ENCODE data around the gene FOXD2.

The FOXD2 gene

DNA sequence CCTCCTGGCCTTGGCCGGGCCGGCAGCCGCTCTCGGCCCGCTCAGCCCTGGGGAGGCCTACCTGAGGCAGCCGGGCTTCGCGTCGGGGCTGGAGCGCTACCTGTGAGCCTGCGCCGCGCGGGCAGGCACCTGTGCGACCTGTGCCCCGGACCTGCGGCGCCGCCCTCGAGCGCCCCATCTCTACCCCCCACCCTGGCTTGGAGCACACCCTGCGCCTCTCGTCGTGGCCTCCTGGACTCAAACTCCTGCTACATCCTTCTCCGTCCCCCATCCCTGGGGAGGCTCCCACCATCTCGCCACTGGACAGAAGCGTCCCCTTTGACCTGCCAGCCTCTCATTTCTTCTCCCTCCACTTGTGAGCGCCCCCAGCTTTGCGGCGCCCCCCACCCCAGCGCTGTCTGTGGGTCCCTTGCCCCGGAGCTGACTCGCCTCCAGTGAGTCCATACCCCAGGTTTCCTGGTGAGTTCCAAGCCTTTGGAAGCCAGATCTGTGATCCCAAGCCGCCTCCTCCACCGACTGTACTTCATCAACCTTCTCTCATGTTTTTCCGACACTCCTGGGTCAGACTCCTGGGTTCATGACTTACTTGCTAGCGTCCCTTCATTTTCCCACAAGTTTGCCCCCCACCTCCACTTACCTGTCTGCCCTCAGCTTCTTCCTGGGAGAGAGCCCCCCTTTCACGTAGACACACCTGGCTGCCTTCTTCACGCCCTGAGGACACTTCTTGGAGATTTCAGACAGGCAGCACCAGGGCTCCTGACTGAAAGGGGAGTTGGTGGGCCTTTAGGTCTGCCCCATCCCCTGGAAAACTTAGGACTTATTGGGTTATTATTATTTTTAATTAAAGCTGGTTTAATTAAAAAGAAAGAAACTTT, 20.4 kb upstream of the FOXD2 start:
- no peak for DNase-seq

DNA sequence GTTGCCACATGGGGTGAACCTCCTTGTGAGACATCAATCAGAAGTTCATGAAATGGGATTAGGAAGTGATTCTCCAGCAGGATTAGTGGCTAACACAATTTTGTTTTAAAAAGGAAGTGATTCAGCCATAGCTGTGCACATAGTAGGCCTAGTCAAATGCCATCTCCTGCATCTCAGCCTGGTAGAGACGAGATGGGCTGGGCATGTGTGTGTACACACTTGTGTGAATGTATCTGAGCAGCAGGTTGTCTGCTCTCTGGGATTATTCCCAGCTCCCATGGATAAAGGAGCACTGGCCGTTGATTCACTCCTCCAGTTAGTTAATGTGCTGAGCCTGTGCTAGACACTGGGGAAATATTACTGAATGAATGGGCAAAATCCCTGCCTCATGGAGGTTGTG, 19.7 kb upstream of the FOXD2 start:
- DNase-seq: no peak

DNA sequence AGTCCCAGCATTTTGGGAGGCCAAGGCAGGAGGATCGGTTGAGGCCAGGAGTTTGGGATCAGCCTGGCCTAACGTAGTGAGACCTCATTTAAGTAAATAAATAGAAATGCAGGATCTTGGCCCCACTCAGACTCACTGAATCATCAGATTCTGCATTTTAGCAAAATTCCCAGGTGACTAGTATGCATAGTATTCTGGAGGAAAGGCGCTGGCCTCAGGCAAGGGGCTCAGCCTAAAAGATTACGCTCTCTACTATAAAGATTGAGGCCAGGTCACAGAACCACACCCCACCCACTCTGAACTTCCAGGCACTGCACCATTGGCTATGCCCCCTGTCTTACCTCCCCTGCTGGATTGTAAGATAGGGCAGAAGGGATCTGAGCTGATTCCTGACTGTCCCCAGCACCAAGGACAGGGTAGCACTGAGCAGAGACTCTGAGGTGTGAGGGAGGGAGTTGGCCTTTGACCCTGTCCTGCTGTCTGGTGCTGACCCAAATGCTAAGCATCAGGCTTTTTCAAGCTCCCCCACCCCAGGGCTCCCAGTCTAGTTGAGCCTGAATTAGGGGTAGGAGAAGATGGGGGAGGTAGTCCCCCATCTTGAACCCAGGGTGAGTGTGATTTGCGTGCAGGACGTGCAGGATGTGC, 19.0 kb upstream of the FOXD2 start:
- DNase-seq: no peak

DNA sequence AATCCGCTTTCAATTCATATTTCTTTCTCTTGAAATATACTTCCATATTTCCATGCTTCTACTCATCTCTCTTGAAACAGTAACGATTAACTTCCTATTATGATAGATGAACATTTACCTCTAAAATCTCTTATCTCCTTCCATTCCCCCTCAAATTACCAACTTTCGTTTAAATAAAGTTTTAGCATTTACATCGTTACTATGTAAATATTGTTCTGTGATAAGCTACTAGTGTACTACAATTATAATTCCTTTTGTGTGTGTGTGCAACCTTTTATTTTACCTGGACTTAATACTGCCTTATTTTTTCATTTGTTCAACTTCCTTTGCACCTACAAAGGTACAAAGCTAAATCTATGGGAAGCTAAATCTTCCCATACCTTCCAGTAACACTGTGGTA, 17.3 kb upstream of the FOXD2 start:
- no peak for DNase-seq

DNA sequence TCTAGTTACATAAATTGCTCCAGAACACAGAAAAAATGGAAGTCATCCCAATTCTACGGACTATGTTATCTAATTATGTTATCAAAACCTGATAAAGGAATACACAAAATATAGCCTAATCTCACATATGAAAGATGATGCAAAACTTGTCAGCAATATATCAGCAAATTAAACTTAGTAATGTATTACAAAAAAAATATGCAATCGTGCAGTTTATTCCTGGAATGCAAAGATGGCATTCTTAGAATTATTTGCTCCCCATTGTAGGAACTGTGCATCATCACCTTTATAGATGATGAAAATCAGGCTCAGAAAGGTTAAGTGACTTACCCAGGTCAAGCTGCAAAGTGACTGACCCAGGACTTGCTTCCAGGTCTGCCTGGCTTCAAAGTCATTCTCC, 14.0 kb upstream of the FOXD2 start:
- DNase-seq: no peak

DNA sequence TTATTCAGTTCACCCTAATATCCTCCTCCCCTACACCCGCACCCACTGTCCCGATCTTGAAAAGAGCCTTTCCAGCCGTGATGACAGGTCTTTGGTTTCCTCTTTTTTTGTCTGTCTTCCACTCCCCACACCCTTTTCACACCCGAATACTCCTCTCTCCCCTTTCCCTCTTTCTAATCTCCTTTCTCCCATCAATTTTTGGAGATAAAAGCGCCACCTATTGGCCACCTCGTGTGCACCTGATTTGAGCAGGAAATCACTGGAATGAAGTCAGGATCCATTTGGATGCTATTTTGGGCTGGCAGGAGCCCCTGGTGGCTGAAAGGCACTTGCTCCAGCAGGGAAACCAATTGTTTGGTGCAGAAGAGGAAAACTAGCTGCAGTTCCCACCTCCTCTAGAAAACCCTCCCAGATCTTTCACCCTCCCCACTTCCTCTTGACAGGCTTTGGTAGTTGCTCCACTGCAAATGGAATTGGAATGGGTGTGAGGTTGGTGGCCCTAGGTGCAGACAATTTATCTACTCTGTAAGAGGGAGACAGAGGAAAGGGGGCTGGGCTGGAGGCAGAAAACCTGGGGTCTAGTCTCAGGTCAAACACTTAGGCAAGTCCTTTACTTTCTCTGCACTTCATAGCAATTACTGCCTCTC, 13.4 kb upstream of the FOXD2 start:
- no peak for DNase-seq

DNA sequence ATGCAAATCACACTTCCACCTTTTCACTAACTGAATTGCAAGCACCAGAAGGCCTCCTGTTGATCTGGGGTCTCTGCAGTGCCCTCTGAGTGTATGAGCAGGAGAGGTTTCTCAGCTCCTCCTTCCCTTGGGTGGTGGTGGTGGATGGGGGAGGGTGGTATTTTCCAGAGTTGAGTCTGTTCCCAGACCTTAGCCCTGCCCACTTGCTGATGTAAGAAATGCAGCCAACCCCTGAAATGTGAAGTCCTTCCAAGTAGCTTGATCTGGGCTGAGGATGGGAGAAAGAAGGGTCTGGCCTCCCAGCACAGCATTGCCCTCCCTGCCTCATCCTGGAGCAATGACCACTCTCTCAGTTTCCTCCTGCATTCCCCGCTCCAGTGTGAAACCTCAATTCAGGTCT, 6.3 kb upstream of the FOXD2 start:
- DNase-seq: no peak

DNA sequence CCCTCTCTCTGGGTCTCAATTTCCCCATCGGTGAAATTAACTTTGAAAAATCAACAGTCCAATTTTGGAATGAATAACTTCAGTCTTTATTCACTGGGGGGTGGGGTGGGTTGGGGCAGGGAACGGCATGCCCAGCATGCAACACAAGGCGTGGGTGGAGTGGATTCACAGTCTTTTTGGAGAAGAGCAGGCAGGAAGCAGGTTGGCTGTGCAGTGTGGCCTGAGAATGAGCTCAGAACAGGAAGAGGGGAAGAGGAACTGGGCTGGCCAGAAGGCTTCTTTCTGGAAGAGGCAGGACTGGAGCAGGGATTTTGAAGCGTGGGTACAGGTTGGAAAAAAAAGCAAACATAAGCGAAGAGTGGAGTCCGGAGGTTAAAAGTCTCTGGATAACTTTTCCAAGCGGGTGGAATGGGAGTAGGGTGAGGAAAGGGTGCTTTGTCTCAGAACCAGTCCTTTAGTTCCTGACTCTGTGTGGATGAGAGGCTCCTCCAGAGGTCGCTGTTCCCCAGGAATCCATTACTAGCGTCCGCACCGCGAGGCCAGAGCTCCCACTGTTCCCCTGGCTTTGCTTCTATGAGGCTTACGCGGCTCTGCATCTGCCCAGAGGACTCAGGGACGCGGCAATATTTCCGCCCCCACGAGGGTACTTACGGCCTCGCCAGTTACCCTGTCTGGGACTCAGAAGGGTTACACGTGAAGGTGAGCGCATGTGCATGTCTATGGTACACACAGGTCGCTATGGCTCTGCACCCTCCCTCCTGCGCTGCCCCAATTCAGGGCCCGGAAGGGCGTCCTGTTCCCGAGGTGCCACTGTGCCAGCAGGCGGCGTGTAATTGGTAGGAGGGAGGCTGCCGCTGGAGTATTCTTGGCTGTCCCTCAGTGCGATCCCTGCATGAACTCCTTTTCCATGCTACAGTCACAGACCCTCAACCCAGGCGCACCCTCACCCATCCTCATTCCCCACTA, 5.5 kb upstream of the FOXD2 start:
- no peak for DNase-seq

DNA sequence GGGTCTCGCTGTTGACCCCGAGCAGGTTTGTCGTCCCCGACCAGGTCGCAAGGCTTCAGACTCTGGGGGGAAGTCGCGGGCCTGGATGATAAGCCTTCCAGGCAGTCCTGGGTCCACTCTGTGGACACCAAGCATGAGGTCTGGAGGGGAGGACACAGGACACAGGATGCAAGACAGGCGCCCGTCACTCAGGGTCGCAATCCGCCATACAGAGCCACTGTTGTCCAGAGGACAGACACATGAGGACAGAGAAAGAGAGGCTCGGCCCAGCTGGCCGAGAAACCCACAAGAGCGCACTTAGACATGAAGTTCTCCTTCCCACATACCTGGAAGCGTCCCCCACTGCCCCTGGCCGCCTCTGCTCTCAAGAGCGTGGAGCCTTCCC, 4.8 kb upstream of the FOXD2 start:
- DNase-seq: no peak

DNA sequence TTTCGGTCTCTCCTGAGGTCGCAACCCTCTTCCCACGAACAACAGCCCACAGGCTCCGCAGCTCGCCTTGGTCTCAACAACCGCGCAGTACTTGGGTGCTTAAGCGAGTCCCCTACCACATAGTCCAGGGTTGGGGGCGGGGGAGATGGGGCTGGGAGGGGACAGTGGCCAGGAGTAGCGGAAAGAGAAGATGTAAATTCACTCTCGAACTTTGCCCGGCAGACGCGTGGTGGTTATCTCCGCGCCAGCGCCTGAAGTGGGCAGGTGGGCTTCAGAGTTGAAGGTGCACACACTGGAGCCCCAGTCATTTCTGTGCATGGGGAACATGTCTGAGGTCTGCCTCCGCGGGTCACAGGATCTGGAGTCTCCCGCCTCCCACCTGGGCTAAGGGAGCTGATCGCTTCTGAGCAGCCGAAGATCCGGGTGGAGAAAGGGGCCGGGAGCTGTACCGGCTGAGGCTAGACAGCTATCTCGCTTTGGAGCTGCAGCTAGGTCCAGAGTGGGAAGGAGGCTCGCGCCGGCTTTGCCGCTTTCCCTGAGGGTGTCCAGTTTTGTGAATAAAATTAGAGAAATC, 4.3 kb upstream of the FOXD2 start:
- DNase-seq: no peak

DNA sequence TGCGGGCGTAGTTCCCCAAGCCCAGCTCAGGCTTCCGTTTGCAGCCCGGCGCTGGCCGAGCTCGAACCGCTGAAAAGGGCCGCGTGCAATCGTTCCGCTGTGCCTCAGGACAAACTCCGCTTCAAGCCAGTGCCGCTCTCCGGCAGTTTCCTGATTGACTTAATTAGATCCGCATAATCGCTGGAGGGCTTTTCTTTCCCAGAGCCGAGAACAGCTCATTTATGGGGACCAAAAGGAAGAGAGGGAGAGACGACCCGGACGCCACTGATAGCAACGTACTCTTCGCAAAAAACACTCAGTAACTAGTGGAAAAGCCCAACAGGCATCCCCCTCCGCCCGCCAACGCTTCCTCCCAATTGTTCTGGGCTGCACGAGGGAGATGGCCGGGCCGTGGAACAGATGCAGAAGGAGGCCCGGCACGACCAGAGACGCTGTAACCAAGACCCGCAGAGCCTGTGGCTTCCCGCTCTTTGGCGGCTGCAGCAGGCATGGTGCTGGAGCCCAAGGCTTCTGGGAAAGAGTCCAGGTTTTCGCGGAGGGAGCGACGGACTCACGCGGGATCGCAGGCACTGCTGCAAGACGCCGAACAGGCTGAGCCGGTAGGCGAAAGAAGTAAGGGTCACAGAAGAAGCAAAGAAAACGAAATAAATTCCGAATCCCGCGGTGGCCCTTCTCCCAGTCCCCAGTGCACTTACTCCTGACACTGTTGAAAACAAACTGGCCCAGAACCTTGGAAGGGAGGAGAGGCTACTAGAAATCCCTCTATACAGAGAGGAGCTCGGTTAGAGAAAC, 3.6 kb upstream of the FOXD2 start:
- no peak for DNase-seq

DNA sequence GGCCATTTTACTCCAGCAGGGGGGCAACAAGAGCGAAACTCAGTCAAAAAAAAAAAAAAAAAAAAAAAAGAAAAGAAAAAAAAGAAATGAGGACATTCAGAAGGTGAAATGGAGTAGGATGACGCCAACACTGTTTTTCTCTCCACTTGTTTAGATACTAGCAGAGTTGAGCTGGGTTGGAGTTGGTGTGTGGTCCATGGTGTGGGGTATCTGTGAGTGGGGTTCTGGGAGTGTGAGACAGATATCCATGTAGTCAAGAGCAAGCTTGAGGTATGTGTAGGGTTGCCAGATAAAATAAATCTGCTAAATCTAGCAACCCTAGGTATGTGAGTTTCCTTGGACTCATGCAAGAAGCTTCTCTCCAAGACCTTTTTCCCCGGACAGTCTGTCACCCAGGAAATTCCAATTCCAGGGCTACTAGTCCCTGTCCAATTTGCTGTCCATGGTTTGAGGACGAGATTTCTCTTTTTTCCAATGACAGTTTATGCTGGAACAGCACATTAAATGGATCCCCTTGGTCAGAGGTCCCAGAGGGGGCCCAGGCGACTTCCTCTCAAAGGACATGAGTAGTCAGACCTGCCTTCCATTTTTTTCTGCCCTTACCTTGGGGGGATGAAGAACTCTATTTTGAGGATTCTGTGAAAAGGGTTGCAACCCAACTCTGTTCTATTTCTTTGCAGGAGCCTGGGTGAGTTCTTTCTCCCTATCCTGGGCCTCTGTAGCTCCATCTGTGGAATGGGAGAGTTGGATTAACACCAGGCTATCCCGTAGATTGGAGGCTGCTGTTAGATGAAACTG, 2.1 kb upstream of the FOXD2 start:
- DNase-seq: no peak

DNA sequence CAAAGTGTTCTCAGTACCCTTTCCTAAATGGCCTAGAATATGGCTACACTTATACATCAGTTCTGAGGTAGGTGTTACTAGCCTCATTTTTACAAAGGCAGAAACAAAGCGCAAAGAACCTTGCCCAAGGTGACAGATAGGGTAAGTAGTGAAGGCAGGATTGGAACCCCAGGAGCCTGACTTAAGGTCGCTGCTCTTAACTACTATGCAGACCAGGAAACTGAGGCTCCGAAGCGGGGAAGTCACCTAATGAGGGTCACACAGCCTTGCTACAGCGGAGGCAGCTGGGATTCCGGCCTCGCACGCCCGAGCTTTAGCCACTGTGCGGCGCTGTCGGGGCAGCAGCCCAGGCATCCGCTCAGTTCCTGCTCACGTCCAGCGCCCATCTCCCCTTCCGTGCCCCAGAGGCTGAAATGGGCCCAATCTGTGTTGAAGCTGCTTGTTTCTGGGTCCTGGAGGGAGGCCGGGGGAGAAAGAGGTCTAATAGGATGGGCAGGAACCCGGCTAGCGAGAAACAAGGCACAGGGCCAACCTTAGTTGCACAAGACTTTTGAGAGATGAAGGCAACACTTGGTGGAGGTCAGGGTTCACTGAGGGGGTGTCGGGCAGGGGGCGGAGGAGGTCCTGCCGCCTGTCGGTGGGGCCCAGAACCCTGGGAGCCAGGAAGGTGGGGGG, 1.4 kb upstream of the FOXD2 start:
- DNase-seq: no peak

DNA sequence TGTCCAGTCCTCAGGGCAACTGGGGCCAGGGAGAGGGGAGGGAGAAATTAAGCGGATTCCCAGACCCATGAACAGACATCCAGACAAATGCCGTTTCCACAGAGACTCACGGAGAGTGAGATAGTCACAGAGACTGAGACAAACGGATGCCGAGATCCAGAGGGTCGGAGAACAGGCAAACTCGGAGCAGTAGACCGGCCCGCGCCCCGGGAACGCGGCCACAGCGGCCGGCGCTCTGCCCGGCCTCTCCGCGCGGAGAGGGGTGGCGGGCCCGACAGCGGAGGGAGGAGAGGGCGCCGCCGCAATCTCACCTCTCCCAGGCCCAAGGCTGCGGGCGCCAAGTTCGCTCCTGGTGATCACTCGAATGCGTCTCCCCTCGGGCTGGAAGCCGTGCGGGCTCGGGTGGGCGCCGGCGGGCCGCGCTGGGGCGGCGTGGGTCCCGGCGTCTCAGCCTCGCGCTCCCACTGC, 831 bp upstream of the FOXD2 start:
- no peak for DNase-seq

DNA sequence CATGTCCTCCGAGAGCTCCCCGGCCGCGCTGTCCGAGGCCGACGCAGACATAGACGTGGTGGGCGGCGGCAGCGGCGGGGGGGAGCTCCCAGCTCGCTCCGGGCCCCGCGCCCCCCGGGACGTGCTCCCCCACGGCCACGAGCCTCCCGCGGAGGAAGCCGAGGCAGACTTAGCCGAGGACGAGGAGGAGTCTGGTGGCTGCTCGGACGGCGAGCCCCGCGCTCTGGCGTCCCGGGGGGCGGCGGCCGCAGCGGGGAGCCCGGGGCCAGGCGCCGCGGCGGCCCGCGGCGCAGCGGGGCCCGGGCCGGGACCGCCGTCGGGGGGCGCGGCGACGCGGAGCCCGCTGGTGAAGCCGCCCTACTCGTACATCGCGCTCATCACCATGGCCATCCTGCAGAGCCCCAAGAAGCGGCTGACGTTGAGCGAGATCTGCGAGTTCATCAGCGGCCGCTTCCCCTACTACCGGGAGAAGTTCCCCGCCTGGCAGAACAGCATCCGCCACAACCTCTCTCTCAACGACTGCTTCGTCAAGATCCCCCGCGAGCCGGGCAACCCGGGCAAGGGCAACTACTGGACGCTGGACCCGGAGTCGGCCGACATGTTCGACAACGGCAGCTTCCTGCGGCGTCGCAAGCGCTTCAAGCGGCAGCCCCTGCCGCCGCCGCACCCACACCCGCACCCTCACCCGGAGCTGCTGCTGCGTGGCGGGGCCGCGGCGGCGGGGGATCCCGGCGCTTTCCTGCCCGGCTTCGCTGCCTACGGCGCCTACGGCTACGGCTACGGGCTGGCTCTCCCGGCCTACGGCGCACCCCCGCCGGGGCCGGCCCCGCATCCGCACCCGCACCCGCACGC, 547 bp downstream of the FOXD2 start:
- no peak for DNase-seq

DNA sequence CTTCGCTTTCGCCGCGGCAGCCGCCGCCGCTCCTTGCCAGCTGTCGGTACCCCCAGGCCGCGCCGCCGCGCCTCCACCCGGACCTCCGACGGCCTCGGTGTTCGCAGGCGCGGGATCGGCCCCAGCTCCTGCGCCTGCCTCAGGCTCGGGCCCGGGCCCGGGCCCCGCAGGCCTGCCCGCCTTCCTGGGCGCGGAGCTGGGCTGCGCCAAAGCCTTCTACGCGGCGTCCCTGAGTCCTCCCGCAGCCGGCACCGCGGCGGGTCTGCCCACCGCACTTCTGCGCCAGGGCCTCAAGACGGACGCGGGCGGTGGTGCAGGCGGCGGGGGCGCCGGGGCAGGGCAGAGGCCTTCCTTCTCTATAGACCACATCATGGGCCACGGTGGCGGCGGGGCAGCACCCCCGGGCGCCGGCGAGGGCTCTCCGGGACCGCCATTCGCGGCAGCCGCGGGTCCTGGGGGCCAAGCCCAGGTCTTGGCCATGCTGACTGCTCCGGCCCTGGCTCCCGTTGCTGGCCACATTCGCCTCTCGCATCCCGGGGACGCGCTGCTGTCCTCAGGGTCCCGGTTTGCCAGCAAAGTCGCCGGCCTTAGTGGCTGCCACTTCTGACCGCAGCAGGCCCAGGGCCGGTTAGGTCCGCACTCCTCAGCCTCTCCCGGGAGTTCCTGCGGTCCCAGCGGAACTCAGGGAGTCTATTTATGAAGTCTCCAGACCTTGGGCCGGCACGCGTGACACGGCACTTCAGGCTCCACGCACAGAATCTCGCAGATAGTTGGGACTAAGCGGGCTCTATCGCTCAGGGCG, 1.4 kb downstream of the FOXD2 start:
- DNase-seq: no peak

DNA sequence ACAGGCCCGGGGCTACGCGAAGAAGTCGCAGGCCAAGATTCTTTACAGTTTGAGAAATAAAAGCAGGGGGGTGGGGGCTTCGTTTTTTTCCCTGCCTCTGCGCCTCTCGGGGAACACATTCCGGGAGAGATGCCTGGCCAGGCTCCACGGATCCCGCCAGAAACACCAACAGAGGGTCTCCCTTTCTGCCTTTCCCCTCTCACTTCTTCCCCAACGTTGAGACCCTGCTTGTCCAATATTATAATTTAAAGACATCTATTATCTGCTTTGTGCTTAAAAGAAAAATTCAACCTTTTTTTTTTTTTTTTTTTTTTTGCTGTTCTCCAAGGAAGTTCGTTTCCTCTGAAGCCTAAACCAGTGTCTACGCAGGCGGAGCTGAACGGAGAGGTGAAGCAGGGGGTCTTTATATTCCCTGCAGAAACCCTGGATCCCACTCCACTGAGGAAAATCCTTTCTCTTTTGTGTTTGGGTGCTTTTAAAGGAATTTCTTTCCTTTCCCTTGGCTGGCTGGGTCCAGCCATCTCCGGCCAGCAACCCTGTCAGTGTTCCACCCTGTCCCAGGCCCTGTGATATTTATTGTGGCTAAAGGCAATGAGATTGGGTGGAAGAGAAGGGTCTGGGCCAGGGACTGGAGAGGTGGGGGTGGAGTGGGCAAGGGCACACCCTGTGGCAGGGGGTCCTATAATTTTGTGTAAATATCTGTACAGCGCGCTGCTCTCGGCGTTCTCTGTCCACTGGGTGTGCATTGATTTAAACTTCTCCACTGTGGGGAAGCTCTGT, 2.2 kb downstream of the FOXD2 start:
- no peak for DNase-seq
